ENCODE data around the gene ACSL3. TPM values are rescaled to one million over a fixed set of nuclear protein-coding genes. Genes with fewer than 3 reads are reported as not detected.

The ACSL3 gene
- total and polyA plus RNA-seq, 2 donors (not counting 3 experiments of a cell fraction or from before 2014, with no cell fraction given): 58.7 to 139 TPM

GRCh38 chr2:222877556-222878300 lies 16.9 kb downstream of the ACSL3 start:
- Histone ChIP-seq H3K27ac (ENCODE audit: insufficient read depth, low read depth, low read length) (no peak overlapping the region), H3K9ac (replicated peaks; ENCODE audit: extremely low read depth, insufficient read depth, low read length) (no peak overlapping the region), H3K4me2 (ENCODE audit: insufficient read depth, low read length) (no peak overlapping the region), H4K20me1 (replicated peaks; ENCODE audit: control insufficient read depth, extremely low read depth, insufficient read depth, low read length) (peaks cover 17% of the 10 kb centered on the region), H3K36me3 (ENCODE audit: control insufficient read depth in 2 of 2, extremely low read depth in 1 of 2, insufficient read depth in 2 of 2, low read length in 2 of 2) (no peaks in the 10 kb centered on the region), H2AFZ (ENCODE audit: low read depth, low read length) (no peak overlapping the region), H3K4me3 (replicated peaks in 1 of 3; ENCODE audit: insufficient read depth in 1 of 3, low read depth in 1 of 3, low read length in 3 of 3) (no peak overlapping the region), H3K4me1 (ENCODE audit: control insufficient read depth, extremely low read depth, insufficient read depth, low read length) (peaks cover 20% of the 10 kb centered on the region), H3K79me2 (ENCODE audit: control insufficient read depth, insufficient read depth, low read length) (peaks cover 97% of the 10 kb centered on the region), H3K9me3 (replicated peaks; ENCODE audit: control insufficient read depth, insufficient read depth, low read length) (no peaks in the 10 kb centered on the region), H3K27me3 (ENCODE audit: control insufficient read depth in 2 of 2, insufficient read depth in 2 of 2, low read length in 2 of 2) (no peaks in the 10 kb centered on the region), H3K9me1 (replicated peaks; ENCODE audit: control insufficient read depth, extremely low read depth, insufficient read depth, low read length) (no peaks in the 10 kb centered on the region)
- dilution Hi-C loops (cut with MboI; ENCODE audit: extremely low pct_ligation_motif_present, low sequenced_read_pairs) (no loop called here), intact Hi-C loops (cut with micrococcal nuclease) (no loop called here)
- no peak for DNase-seq (ENCODE audit: low read depth, low spot score)
- TF ChIP-seq POLR2A (IDR thresholded peaks at IDR 0.05; ENCODE audit: low read depth, low read length) (no peak), EZH2 (IDR thresholded peaks at IDR 0.05; ENCODE audit: borderline replicate concordance, low read depth, low read length, severe bottlenecking) (no peak), MYC (IDR thresholded peaks at IDR 0.05; ENCODE audit: low read depth, low read length) (no peak), CTCF (IDR thresholded peaks at IDR 0.05; ENCODE audit: extremely low read depth in 1 of 2, insufficient read depth in 1 of 2, low read depth in 1 of 2, low read length in 2 of 2) (no peak), POLR2AphosphoS5 (IDR thresholded peaks at IDR 0.05; ENCODE audit: insufficient read depth, low read depth, low read length) (no peak), JUN (IDR thresholded peaks at IDR 0.05; ENCODE audit: borderline replicate concordance, insufficient read depth, insufficient read length, low read depth) (no peak), GATA2 (IDR thresholded peaks at IDR 0.05; ENCODE audit: insufficient read depth, insufficient read length, low read depth, low read length) (no peak), FOS (IDR thresholded peaks at IDR 0.05; ENCODE audit: borderline replicate concordance, insufficient read depth, low read length) (no peak), MAX (IDR thresholded peaks at IDR 0.05; ENCODE audit: insufficient read depth, insufficient read length) (no peak)
- ChIA-PET CTCF (interaction anchor here (0.6 to 1.8 kb wide), 7 partner anchors 10 to 1024 kb away, joined by 3 to 6 read pairs (median 4); no protein-coding TSS in a partner anchor), POLR2A (no interaction called here)
- no TSS peak for BruUV-seq (replicated peaks)
- FAIRE-seq: no peak

Data from endothelial cell of umbilical vein (primary cell).